GM19193 (cell line): ENCODE data around the gene DACT2.

Experiments used
- POLR2A ChIP-seq: IDR thresholded peaks from 4 replicates; pipeline ENCODE4 v1.6.1; 2011; ENCODE audit not compliant: insufficient read depth, insufficient read length; ENCODE audit errors: extremely low read depth

Gene DACT2

DNA sequence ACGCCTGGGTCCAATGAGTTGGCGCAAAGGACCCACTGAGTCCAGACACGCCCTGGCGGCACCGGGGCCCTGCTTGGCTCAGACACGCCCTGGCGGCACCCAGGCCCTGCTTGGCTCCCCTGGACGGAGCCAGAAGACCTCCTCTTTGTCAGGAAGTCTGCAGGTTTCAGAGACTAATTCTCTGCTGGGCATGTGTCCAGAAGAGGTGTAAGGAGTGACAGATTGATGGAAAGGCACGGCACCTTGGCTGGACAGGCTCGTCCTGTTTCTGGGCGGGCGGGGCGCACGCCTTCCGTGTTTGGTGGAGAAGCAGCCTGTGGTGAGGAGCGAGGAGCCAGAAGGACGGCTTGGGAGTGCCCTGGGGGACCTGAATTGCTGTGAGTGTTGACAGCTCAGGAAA, 23.1 kb upstream of the DACT2 start:
- no peak for TF ChIP-seq POLR2A

DNA sequence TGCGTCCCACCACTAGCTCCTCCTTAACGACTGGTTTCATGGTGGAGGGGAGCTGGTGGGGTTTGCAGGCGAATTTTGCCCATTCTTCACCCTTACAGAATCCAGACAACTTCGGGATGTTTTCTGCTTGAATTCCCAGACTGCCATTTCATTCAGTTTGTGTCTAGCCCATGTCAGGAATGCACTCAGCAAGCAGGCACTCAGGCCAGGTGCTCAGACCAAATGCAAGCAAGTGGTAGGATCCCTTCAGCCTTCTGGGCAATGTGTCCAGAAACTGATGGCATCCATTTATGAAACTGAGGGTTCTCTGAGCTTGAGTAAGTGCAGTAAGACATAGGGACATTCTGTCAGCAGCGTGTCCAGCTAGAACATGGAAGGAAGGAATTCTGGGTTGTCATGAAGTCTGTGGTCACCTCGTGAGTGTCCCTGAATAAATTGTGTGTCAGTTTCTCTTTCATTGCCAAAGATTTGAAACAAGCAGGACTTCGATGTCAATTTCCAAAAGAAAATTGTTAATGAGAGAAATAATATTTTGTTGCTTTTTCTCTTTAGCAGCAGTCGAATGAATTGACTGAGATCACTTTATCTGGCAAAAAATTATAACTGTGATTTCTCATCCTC, 21.8 kb upstream of the DACT2 start:
- no peak for TF ChIP-seq POLR2A

DNA sequence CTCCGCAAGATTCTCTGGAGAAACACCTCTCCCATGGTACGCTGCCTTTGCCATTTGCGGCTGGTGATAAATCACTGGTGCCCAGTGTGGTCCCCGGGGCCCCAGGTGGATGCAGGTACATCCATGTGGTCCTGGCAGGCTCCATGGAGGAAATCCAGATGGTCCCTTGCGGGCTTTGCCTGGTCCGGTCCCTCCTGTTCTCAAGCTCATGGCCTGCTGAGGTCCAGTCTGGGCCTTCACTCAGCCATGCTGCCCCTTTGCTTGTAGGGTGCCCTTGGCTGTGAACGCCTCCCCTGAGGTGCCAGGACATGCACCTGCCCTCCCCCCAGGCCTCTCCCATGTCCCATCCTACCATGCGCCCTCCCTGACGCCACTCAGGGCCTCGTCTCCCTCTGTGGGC, 21.2 kb upstream of the DACT2 start:
- TF ChIP-seq POLR2A = no peak

DNA sequence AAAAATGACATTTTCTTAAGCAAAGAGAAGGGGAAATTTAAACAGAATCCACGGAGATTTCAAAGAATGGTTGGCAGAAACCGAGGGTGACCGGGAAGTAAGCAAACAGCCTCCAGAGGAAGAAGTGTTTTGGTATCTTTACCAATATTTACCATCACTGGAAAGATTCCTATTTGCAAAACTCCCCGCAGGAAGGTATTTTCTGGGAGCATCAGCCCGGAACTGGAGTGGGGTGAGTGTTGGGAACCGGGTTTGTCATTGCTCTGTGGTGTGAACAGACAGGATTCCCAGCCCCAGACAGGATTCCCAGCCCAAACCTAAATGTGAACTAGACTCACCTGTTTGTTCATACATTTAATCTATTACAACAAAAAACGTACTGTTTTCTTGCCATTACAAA, 19.2 kb upstream of the DACT2 start:
- no peak for TF ChIP-seq POLR2A

DNA sequence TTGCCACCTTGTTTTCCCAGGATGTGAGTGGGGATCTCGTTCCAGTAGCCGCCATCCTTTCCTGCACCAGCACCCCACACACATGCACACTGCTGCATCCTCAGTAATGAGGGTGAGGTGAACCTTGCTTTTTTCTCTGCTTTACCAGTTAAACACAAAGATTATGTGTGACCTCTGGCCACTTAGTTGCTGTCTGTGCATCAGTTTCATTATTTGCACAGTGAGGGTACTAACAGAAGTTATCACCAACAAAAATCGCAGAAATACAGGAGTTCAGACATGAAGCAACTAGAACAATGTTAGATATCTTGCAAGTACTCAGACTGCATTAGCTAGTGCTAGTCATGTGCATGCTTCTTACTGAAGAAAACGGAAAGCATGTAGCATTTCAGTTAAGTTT, 17.4 kb upstream of the DACT2 start:
- TF ChIP-seq POLR2A = no peak

DNA sequence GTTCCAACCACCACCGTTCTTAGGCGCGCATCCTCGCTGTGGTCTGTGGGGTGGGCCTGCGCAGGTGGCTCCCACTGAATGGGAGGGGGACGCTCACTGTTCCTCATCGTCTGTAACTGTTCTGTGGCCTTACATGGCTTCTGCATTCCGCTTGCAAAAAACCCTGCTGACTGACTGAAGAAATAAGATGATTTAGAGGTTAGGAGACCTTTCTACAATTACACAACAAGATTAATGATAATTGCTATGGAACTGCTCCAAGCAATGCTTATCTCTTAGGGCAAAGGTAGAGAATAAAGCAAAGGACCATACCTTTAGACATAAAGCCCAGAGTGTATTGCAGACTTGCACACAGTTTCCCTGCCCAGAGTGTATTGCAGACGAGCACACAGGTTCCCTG, 14.4 kb upstream of the DACT2 start:
- TF ChIP-seq POLR2A = no peak

DNA sequence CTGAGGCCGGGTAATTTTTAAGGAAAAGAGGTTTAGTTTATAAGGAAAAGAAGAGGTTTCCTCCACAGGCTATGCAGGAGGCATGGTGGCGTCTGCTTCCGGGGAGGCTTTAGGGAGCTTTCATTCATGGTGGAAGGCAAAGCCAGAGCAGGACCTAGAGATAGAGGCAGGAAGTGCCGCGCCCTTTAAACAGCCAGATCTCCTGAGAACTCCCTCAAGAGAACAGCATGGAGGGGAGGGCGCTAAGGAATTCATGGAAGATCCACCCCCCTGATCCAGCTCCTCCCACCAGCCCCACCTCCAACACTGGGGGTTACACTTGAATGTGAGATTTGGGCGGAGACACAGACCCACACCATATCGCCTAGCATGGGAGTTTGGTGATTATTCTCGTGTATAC, 13.9 kb upstream of the DACT2 start:
- TF ChIP-seq POLR2A = no peak

DNA sequence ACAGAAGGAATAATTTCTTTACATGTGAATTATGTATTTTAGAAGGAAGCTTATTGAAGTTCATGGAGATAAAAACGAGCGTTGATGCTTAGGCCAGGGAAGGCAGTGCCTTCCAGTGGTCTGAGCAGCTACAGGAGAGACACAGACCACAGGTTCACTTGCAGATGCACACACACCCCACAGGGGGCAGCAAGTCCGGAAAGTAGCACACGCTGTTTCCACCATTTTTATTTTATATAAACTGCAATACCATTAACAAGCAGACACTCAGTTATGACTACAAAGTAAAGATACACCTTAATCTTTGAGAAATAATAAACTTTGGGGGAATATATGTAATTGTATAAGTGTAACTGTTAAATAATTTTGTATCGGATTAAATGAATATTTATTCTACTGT, 13.5 kb upstream of the DACT2 start:
- no peak for TF ChIP-seq POLR2A

DNA sequence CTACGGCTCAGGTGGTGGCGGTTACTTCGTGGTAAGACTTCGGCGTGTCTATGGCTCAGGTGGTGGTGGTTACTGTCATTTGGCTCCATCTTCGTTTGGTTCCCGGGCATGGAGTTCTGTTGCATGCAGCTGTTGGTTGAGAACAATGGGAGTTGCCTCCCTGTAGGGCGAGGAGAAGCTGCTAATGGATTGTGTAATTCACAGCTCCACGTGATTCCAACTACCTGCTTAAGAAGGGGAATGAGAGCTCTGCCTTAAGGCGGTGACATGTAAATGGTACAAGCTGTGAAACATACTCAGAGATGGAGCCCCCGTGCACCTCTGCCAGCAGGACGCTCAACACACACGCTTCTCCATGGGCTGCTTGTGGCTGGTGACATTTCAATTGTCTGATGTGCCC, 12.4 kb upstream of the DACT2 start:
- no peak for TF ChIP-seq POLR2A

DNA sequence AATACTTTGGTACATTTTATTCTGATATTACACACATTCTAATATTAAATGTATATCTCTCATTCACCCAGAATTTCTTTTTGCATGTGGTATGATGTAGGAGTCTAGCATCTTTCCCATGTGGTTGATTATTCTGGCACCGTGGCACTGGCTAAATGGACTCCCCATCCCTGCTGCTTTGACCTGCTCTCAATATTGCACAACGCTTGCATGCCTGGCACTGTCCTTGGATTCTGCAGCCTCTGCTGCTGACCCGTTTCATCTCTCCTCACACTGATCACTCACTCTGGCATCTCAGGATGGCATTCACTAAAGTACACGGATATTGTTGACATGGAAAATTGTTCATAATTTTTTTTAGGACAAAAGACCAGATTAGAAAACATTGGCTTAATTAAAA, 11.5 kb upstream of the DACT2 start:
- TF ChIP-seq POLR2A = no peak

DNA sequence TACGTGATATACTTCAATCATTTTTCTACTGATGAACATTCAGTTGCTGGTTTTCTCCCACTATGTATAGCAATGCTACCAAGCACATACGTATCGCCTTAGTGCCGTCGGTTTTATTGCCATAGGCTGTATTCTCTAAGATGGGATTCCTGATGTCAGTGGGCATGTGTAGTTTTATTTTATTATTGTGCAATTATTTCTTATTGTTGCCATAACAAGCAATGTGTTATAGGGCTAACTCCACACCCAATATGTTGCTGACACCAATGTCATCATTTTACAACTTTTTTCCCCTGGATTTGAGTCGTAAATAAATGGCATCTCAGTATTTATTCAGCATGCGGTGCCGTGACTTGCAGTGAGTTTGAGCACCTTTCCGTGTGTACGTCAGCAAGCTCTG, 10.8 kb upstream of the DACT2 start:
- TF ChIP-seq POLR2A = no peak

DNA sequence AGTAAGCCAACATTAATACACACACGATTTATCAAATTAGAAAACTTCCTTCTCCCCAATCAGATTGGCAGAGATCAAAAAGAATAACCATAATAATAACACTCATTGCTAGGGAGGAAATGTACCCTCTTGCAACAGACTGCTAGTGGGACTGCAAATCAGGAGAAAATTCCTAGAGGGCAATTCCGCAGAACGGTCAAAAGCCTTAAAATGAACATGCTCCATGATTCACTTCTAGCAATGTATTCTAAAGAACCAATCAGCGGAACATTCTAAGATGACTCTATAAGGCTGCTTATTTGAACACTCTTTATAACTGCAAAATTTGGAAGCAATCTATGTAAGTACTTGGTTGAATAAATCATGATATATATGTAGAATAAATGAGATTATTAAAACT, 8.5 kb upstream of the DACT2 start:
- no peak for TF ChIP-seq POLR2A

DNA sequence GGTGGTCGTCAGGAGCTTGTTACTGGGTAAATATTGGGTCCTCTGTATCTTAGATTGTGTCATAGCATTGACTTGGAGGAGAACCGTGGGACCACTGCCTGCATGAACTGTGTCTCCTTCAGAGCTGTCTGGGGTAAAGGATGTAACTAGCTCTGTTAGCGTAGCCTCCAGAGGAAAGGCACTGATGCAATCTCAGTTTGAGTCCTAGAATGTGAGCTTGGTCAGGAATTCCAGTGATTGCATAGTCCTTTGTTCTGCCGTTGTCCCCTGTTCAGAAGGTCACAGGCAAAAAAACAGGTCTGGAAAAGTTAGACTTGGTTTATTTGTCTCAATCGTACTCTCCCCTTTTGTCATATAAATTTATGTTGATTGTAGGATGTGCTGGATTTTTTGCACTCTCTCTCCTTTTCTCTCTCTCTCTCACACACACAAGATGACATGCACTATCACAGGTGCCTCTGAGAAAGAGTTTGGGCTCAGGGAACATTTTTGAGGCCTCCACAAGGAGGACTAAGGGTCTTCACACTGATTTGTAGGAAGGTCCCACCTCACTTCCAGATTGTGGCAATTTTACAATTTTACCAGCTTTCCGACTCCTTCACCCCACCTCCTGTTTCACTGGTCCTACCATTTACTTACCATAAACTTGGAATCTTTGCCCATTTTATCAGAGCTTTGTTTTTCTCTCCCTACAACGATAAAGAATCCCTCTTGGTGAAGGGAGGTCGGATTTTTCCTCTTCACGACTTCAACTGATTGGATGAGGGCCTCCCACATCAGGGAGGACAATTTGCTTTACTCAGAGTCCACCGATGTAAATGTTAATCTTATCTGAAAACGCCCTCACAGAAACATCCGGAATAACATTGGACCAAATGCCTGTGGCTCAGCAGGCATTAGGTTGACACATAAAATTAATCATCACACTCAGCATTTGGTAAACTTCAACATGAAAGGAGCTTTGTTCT, 7.0 kb upstream of the DACT2 start:
- no peak for TF ChIP-seq POLR2A

DNA sequence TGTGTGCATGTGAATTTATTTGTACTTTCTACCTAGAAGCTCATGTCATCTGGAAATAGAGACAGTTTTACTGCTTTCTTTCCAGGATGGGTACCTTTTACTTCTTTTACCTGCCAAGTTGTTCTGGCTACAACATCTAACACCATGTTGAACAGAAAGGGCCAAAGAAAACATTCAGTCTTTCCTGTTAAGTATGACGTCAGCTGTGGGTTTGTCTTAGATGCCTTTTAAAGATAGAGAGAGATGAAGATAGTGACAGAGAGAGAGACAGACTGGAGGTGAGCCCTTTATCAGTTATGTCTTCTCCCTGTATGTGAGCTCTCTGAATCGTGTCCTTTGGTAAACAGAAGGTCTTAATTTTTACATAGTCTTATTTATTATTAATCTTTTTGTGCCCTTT, 3.4 kb upstream of the DACT2 start:
- TF ChIP-seq POLR2A = no peak

DNA sequence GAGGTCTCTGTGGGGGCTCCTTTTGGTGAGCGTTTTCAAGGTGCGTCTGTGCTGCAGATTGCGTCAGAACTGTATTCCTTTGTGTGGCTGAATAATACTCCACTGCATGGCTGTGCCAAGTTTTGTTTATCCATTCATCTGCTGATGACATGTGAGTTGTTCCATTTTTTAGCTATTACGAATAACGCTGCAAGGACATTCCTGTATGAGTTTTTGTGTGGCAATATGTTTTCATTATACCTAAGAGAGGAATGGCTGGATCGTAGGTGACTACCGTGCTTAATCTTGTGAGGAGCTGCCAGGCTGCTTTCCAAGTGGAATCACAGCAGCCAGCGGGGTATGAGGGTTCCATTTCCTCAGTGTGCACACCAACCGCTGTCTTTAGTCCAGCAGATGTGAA, 1.1 kb upstream of the DACT2 start:
- TF ChIP-seq POLR2A = no peak

DNA sequence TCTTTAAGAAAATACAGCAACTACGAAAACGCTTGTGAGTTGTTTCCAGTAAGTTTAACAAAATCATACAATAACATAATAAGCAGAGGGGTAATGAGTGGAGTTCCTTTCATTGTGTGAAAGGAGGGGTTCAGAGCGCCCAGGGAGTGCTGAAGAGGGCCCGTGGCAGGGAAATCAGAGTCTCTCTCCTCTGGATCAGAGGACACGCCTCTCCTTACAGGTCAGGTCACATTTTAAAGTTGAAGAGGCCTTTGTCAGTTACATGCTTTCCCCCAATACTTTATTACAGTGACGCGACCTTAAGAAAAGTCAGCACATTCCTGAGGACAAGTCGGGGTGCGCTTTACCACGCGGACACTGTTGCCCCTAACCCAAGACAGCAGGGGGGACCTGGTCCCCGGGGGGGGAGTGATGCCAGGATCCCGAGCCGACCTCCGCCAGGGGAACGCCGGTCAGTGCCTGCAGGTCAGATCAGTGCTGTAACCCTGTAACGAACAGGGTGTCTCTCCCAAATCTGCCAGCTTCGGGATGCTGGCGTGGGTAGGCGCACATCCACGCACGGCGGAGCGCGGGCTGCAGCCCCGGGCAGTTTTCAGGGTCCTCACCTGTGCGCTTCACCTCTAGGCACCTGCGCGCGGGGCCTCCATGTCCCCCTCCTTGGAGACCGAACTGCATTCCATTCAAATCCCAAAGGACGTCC, 848 bp downstream of the DACT2 start:
- TF ChIP-seq POLR2A = no peak
